B cell (primary cell): ENCODE data around the gene PTPRM.

Source experiments
- EZH2 ChIP-seq: IDR thresholded peaks from 2 replicates; pipeline ENCODE4 v1.6.1; 2012; ENCODE audit warnings: borderline replicate concordance, low read depth, mild to moderate bottlenecking, moderate library complexity, low read length; ENCODE audit not compliant: insufficient read depth, poor library complexity, severe bottlenecking
- TF ChIP-seq, protein P1 (sequence below): fragments of 200-600 bp; IDR thresholded peaks from one replicate; pipeline ENCODE4 v1.8.0; 2022; ENCODE audit warnings: antibody characterized with exemption, mild to moderate bottlenecking

DNA sequence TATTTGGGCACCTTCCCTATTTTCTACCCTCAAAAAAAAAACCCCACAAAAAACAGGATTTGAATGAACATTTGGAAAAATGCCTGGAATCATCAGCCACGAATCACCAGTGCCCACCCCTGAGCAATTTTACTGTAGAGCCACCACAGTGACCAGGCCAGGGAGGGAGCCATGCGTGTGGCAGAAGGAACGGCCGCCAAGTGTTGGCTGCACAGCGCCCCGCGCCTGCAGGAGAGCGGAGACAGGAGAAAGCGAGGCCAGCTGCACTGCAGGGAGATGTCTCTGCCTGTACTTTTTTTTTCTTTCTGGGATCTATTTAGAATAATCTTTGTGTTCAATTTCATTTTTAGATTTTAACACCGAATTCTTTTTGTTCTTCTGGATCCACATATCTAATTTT is 772.8 kb downstream of the PTPRM start:
- TF ChIP-seq, protein P1, sequence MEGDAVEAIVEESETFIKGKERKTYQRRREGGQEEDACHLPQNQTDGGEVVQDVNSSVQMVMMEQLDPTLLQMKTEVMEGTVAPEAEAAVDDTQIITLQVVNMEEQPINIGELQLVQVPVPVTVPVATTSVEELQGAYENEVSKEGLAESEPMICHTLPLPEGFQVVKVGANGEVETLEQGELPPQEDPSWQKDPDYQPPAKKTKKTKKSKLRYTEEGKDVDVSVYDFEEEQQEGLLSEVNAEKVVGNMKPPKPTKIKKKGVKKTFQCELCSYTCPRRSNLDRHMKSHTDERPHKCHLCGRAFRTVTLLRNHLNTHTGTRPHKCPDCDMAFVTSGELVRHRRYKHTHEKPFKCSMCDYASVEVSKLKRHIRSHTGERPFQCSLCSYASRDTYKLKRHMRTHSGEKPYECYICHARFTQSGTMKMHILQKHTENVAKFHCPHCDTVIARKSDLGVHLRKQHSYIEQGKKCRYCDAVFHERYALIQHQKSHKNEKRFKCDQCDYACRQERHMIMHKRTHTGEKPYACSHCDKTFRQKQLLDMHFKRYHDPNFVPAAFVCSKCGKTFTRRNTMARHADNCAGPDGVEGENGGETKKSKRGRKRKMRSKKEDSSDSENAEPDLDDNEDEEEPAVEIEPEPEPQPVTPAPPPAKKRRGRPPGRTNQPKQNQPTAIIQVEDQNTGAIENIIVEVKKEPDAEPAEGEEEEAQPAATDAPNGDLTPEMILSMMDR = no peak
- no peak for TF ChIP-seq EZH2
